SHP77 (cell line): ENCODE measurements around the gene SRP72.
"Not testable (repeated sequence)": the region's sequence is repeated elsewhere in the genome, so short reads cannot be mapped to it uniquely, and the experiment has no call there.

ENCODE experiments used
- DNase-seq, 2 experiments: peaks; one replicate each; lab custom pipeline; 2025; lab: John Stamatoyannopoulos, UW

SRP72 gene

GRCh38 chr4:56467284-56468096 is at the start of gene SRP72:
Gene SRP72 (plus strand): TSS chr4:56467617. CDS start chr4:56467636, 19 bp downstream.
- peak; percentile 85 to 89 for DNase-seq

DNA sequence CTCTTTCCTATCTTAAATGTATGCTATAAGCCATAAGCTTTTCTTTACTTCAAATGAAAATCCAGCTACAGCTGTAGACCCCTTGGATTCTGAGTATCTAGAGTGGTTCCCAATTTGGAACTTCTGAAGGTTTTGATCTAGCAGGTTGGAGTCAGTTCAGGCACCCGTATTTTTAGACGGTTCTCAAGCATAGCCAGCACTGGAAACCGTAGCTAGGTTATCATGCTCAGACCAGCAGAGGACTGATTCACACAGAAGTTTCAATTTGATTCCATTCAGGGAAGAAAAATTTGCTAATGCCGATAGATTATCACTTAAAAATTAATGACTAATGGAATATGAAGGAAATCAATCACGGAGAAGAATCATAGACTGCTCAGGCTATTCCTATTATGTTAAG is 43.2 kb upstream of the SRP72 start:
- DNase-seq, result no peak

- peak; percentile 17 to 29 for DNase-seq
Observed at GRCh38 chr4:56424697-56425514, 42.5 kb upstream of the SRP72 start.

- no peak for DNase-seq
Observed at GRCh38 chr4:56425518-56425917, 41.9 kb upstream of the SRP72 start.

DNA sequence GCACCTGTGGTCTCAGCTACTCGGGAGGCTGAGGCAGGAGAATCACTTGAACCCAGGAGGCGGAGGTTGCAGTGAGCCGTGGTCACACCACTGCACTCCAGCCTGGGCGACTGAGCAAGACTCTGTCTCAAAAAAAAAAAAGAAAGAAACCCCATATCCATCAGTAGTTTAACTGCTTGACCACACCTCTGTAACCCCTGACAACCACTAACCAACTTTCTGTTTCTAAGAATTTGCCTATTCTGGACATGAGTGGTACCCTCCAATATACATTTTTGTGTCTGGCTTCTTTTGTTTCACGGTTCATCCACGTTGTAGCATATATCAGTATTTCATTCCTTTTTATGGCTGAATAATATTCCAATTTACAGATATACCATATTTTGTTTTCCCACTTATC is 41.1 kb upstream of the SRP72 start:
- no peak for DNase-seq

DNA sequence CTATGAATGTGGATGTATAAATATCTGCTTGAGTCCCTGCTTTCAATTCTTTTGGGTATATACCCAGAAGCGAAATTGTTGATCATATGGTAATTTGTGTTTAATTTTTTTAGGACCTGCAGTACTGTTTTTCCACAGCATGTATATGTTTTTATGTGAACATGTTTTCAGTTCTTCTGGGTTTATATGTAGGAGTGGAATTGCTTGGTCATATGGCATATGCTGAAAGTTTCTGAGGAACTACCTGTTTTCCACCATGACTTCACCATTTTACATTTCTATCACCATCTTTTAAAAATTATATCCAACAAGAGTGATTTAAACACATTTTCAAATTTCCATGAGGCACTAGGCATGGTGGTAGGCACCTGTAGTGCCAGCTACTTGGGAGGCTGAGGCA is 40.2 kb upstream of the SRP72 start:
- no peak for DNase-seq

- no peak for DNase-seq
Observed at GRCh38 chr4:56430203-56430602, 37.2 kb upstream of the SRP72 start.

DNA sequence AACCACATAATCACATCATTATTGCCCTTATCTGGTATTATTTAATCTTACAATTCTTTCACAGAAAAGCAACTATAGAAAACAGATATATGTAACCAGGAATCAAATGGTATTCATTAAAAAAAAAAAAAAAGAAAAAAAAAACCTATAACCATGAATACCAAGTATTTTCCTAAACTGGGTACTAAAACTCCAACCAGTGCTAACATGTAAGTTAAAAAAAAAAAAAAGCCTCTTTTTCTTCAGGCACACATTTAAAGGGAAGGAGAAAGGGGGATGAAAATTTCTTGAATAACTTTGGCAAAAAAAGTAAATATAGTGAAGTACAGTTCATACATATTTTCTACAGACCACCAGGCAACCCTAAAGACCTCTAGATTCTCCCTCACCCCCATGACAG is 34.1 kb upstream of the SRP72 start:
- no peak for DNase-seq

GRCh38 chr4:56434599-56435139 is 32.7 kb upstream of the SRP72 start:
- peak; percentile 84 to 90 for DNase-seq

DNA sequence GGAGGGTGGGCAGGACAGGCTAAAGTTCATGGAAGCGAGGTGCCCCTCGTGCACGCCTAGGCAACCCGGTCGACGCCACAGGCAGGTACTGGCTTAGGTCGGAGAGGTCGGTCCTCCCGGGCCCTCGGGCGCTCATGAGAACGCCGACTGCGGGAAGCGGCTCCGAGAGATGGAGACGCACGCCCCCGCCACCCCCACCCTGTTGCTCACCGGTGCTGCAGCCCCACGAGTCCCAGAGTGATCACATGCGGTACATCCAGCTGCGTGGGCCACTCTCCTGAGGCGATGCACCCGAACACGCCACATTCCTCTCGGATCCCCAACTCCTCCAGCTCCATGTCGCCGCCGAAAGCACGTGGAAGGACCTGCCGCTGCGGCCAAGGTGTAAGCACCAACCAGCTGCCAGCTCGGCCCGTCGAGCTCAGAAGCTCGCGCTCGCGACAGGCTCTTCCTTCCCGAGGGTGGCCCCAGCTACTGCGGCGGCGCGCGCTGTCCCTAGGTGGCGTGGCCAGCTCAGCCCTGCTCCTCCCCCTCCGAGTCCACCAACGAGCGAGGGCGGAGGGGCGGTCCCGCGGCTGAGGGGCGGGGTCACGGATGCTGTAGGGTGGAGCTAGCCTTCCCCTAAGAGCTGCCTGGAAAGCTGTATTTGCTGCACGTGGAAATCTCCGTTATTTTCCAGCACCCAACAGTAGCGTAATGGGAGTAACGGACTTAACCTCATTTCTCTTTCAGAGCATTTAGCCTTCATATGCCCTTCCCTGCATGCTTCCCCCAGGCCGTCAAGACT is 32.1 kb upstream of the SRP72 start, which contains the start of gene PPAT:
Gene PPAT (minus strand): TSS at position 476 of the 787 bp plus-strand sequence. CDS start 138 bp downstream, at position 338.
- peak; percentile 98 to 99 for DNase-seq

GRCh38 chr4:56438766-56439165 is 28.7 kb upstream of the SRP72 start:
- no peak for DNase-seq

DNA sequence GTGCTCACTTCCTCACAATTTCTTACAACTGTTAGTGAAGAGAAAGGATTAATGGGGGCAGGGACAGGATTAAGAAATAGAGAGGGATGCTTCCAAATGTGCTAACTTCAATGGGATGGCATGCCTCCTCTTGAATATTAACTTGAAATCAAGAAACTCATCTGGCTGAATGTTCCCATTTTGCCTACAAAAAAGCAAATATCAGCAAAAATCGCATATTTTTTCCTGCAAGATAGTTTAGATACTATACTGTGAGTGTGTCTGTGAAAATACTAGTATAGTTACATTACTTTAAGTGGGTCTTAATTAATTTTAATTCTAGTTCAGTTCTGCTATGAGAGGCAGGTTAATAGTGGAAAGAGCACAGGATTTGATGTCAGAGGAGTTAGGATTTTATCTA is 26.4 kb upstream of the SRP72 start:
- no peak for DNase-seq

GRCh38 chr4:56444719-56445118 is 22.7 kb upstream of the SRP72 start:
- no peak for DNase-seq

- DNase-seq, result no peak
Observed at GRCh38 chr4:56445699-56446098, 21.7 kb upstream of the SRP72 start.

- DNase-seq, result no peak
Observed at GRCh38 chr4:56448301-56448700, 19.1 kb upstream of the SRP72 start.

- DNase-seq, result not testable (repeated sequence)
Observed at GRCh38 chr4:56449475-56449874, 17.9 kb upstream of the SRP72 start.

GRCh38 chr4:56450342-56450741 is 17.1 kb upstream of the SRP72 start:
- DNase-seq, result no peak

DNA sequence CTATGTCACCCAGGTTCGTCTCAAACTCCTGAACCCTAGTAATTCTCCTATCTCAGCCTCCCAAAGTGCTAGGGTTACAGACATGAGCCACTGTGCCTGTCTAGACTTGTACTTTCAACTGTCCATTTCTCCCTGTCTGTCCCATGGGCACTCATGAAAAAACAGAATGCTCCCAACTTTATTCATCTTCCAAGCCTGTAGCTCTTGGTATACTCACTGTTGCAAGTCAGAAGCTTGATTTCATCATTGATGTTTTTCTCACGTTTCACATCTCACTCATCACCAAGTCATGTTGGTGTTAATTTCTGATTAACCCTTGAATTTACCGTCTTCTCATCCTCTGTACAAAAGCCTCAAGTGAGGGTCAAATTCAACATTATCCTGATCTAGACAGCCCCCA is 7.3 kb upstream of the SRP72 start:
- DNase-seq, result no peak

DNA sequence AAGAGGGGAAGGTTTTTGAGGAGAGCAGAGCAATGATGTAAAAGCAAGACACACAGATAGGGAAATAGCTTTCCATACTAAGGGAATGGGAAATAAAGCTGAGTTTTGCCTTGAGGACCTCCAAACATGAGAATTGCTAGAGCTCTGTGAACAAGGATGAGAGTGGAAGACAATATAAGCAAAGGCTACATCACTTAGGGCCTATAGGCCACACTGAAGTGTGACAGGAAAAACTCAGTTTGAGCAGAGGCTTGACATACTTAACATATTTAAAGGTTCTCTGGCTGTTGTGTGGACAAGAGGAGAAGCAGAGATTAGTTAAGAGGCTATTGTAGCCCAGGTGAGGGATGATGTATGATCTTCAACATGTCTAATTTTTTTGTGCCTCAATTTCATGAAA is 5.3 kb upstream of the SRP72 start:
- no peak for DNase-seq

- no peak for DNase-seq
Observed at GRCh38 chr4:56463711-56464110, 3.7 kb upstream of the SRP72 start.

DNA sequence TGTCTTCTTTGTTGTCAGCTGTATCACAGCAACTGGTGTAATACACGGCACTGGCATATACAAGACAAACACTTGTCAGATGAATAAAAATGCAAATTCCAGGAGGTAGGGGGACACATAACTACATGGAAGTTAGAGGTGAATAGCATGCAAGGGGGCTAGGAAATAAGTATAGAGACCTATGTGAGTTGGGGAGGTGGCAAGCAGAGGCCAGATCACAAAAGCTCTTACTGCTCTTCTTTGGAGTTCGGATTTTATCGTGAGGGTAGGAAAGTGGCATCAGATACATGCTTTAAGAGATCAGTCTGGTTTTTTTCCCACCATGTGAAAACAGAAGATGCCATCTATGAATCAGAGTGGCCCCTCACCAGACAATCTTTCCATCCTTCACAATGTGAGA is 2.8 kb upstream of the SRP72 start:
- DNase-seq, result no peak
